ENCODE measurements around the gene PLCB1. TPM values are rescaled to one million over a fixed set of nuclear protein-coding genes. Genes with fewer than 3 reads are reported as not detected.
A peak's percentile ranks its signal among the peaks of the same experiment; 100 is the strongest.

PLCB1 gene
- total and polyA plus RNA-seq, 2 of the 4 experiments (the other 2 are of a cell fraction), result 5.6 to 16.1 TPM

- Histone ChIP-seq H3K79me1 (ENCODE audit: low read depth in 1 of 2, low read length in 2 of 2) (no peaks in the 10 kb centered on the region; a peak in 1 of 4 replicates), H2AK5ac (ENCODE audit: low read depth, low read length) (no peak overlapping the region), H3K9ac (ENCODE audit: low read depth, low read length) (no peak overlapping the region), H3K36me3 (ENCODE audit: control insufficient read depth, insufficient read depth, low read length) (no peaks in the 10 kb centered on the region), H3K4me2 (ENCODE audit: low read depth, low read length) (no peak overlapping the region), H2BK20ac (ENCODE audit: low read depth, low read length) (no peak overlapping the region), H2BK15ac (ENCODE audit: low read depth, low read length) (no peak overlapping the region), H4K91ac (ENCODE audit: insufficient read depth, low read depth, low read length) (no peak overlapping the region), H3K14ac (replicated peaks; ENCODE audit: low read depth, low read length) (no peak overlapping the region), H4K8ac (ENCODE audit: low read depth in 2 of 2, low read length in 2 of 2) (no peak overlapping the region), H3K27me3 (ENCODE audit: control insufficient read depth, insufficient read depth, low read length) (no peaks in the 10 kb centered on the region), H2AFZ (replicated peaks; ENCODE audit: low read length, poor library complexity) (no peak overlapping the region), H3K27ac (ENCODE audit: insufficient read depth, low read length) (no peak overlapping the region), H4K5ac (ENCODE audit: low read depth, low read length) (no peak overlapping the region), H3K23ac (ENCODE audit: low read depth, low read length) (no peak overlapping the region), H3K9me3 (ENCODE audit: control insufficient read depth, insufficient read depth, low read length) (no peaks in the 10 kb centered on the region), H3K18ac (ENCODE audit: low read depth, low read length) (no peak overlapping the region), H3K9me1 (ENCODE audit: insufficient read depth, low read length) (no peaks in the 10 kb centered on the region), H3K4me3 (ENCODE audit: insufficient read depth, low read depth, low read length) (no peak overlapping the region), H3K4me1 (ENCODE audit: control insufficient read depth, insufficient read depth, low read length) (no peaks in the 10 kb centered on the region), H2BK5ac (ENCODE audit: low read depth, low read length, poor library complexity, severe bottlenecking) (no peak overlapping the region), H3K4ac (ENCODE audit: low read depth, low read length) (no peak overlapping the region), H3K56ac (ENCODE audit: extremely low read depth, insufficient read depth, low read length) (no peak overlapping the region), H2AK9ac (replicated peaks; ENCODE audit: low read depth, low read length, poor library complexity) (no peak overlapping the region), H4K20me1 (ENCODE audit: insufficient read depth, low read length) (no peaks in the 10 kb centered on the region), H2BK120ac (ENCODE audit: low read depth, low read length) (no peak overlapping the region)
- WGBS, 2 experiments (ENCODE audit: extremely low coverage in 2 of 2, insufficient read length in 1 of 2), result no CpG with 5 or more reads among the region's 1 CpG
- POLR2A ChIA-PET (ENCODE audit: unreplicated experiment), result no interaction called here
- no TSS peak for BruUV-seq (replicated peaks)
- TF ChIP-seq NFE2L2 (IDR thresholded peaks at IDR 0.05; ENCODE audit: low read depth, low read length), result 0 out of 2 replicates have a peak, but pooled peaks have one; percentile 11
- TF ChIP-seq, protein P1, sequence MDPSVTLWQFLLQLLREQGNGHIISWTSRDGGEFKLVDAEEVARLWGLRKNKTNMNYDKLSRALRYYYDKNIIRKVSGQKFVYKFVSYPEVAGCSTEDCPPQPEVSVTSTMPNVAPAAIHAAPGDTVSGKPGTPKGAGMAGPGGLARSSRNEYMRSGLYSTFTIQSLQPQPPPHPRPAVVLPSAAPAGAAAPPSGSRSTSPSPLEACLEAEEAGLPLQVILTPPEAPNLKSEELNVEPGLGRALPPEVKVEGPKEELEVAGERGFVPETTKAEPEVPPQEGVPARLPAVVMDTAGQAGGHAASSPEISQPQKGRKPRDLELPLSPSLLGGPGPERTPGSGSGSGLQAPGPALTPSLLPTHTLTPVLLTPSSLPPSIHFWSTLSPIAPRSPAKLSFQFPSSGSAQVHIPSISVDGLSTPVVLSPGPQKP (IDR thresholded peaks at IDR 0.05; ENCODE audit: borderline replicate concordance, low read depth, low read length), result no peak
- DNase-seq (no peak), ATAC-seq (ENCODE audit: low read depth) (no peak)
- intact Hi-C loops (cut with micrococcal nuclease), result no loop called here
- in situ Hi-C loops (cut with MboI; ENCODE audit: low sequenced_read_pairs), result no loop called here
- CTCF ChIA-PET, result no interaction called here
- dilution Hi-C loops (cut with HindIII; ENCODE audit: low sequenced_read_pairs, unreplicated experiment), result no loop called here
These were observed 188.2 kb downstream of the PLCB1 start for GRCh38 chr20:8320306-8320705.
